Measurements from ENCODE around the gene PDE10A. TPM values are rescaled to one million over a fixed set of nuclear protein-coding genes. Genes with fewer than 3 reads are reported as not detected.

The PDE10A gene
- total RNA-seq, 1 experiment from 2014 or later, result 0.31 TPM

DNA sequence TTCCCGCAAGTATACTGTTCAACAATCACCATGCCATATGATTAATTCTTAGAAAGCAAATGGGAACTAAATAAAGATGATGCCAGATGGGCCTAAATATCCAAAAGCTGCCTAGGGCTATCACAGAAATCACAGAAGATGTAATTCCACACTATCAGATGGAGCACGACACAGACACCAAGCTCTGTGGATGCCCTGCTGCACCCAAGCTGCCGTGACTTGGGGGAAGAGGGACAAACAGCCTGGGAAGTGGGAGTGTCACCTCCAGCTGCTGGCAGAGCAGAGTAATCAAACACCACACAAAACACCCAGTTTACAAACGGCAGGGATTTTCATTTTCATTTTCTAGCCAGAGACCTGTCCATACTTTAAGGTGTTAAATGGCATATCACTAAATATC, 35.7 kb downstream of the PDE10A start:
- no peak overlapping the region for H2BK20ac ChIP-seq (ENCODE audit: low read depth, low read length, poor library complexity, severe bottlenecking)
- no peak overlapping the region for H4K8ac ChIP-seq (replicated peaks; ENCODE audit: insufficient read length, low read depth, low read length)
- H3K27me3 ChIP-seq (ENCODE audit: insufficient read depth, low read length), result no peaks in the 10 kb centered on the region
- no peak overlapping the region for H2BK120ac ChIP-seq (ENCODE audit: low read depth, low read length, poor library complexity, severe bottlenecking)
- H2BK15ac ChIP-seq (ENCODE audit: low read depth, low read length), result no peak overlapping the region
- TF ChIP-seq CTCF (conservative IDR thresholded peaks at IDR 0.05), result no peak
- H2AFZ ChIP-seq (ENCODE audit: low read length), result no peak overlapping the region
- H4K5ac ChIP-seq (ENCODE audit: insufficient read length, low read depth, low read length), result no peak overlapping the region
- Mint-ChIP-seq H3K36me3 (ENCODE audit: insufficient read depth in 1 of 3, low read depth in 3 of 3) (peaks cover 0 to 12% (median 4%) of the 10 kb centered on the region in 3 experiments; a peak in 4 of 7 replicates), H3K9me3 (peaks cover 0 to 5% of the 10 kb centered on the region in 2 experiments; a peak in 2 of 5 replicates), H3K27ac (peak overlapping the region in 1 of 3 experiments; percentile 32; a peak in 2 of 7 replicates), H3K4me1 (peaks cover 4 to 5% of the 10 kb centered on the region in 2 experiments; a peak in 3 of 4 replicates), H3K27me3 (ENCODE audit: low read depth) (no peaks in the 10 kb centered on the region), H3K4me3 (no peak overlapping the region)
- H4K20me1 ChIP-seq (ENCODE audit: control insufficient read depth, insufficient read depth, insufficient read length), result no peaks in the 10 kb centered on the region
- no peak overlapping the region for H3K23ac ChIP-seq (ENCODE audit: insufficient read length, low read depth, low read length)
- no peaks in the 10 kb centered on the region for H3K79me2 ChIP-seq (ENCODE audit: insufficient read depth, low read length)
- H2BK12ac ChIP-seq (ENCODE audit: insufficient read length, low read depth, low read length), result no peak overlapping the region
- no peak overlapping the region for H3K14ac ChIP-seq (ENCODE audit: insufficient read depth, low read length)
- no peak overlapping the region for H3K18ac ChIP-seq (ENCODE audit: insufficient read length, low read depth, low read length)
- no peak overlapping the region for H3K56ac ChIP-seq (ENCODE audit: insufficient read length, low read depth, low read length)
- H3K9ac ChIP-seq (ENCODE audit: extremely low read depth, insufficient read length, low read length), result no peak overlapping the region
- H3K9me3 ChIP-seq (ENCODE audit: control insufficient read depth, low read depth, low read length), result no peaks in the 10 kb centered on the region
- H3T11ph ChIP-seq (ENCODE audit: low read length), result no peak overlapping the region
- H2AK5ac ChIP-seq (ENCODE audit: insufficient read length, low read length), result no peak overlapping the region
- H3K23me2 ChIP-seq (ENCODE audit: insufficient read length, low read depth, low read length, poor library complexity, severe bottlenecking), result no peaks in the 10 kb centered on the region
- DNase-seq, result no peak
- WGBS (ENCODE audit: extremely low coverage, insufficient read length, low lambda C conversion rate), result no CpG with 5 or more reads among the region's 4 CpGs
- no peak overlapping the region for H4K91ac ChIP-seq (ENCODE audit: insufficient read length, low read depth, low read length)
- H2BK5ac ChIP-seq (ENCODE audit: insufficient read length, low read length), result no peak overlapping the region
- H3K4me2 ChIP-seq (ENCODE audit: insufficient read depth, insufficient read length, low read length), result no peak overlapping the region
- no peaks in the 10 kb centered on the region; the same call in 1 of the 2 replicates for H3K4me1 ChIP-seq (ENCODE audit: insufficient read depth, low read length)
- no peaks in the 10 kb centered on the region for H3K79me1 ChIP-seq (ENCODE audit: insufficient read depth, low read depth, low read length, poor library complexity, severe bottlenecking)
- no peak overlapping the region for H3K4ac ChIP-seq (ENCODE audit: low read depth, low read length)
- no peak overlapping the region for H3K27ac ChIP-seq (ENCODE audit: insufficient read length, low read depth, low read length)

All from H9 (cell line).